Endometrium (tissue), 2 donors: ENCODE data around the gene RPL36AL.
"Not testable (repeated sequence)": the region's sequence is repeated elsewhere in the genome, so short reads cannot be mapped to it uniquely, and the experiment has no call there.

ENCODE experiments used
- FAIRE-seq: peaks from 2 replicates; lab custom pipeline; 2012; peaks lifted over from hg19 to GRCh38; lab: Jason Lieb, UNC
- donor health status: control.
- donor health status: control.

RPL36AL gene

GRCh38 chr14:49619273-49619672, 1.2 kb downstream of the RPL36AL start:
- not testable (repeated sequence) for FAIRE-seq

- FAIRE-seq = no peak
These were observed 2.4 kb downstream of the RPL36AL start for GRCh38 chr14:49617852-49618519.

GRCh38 chr14:49615776-49616175, 4.7 kb downstream of the RPL36AL start:
- no peak for FAIRE-seq

GRCh38 chr14:49614196-49614595, 6.2 kb downstream of the RPL36AL start:
- FAIRE-seq = no peak

GRCh38 chr14:49612671-49613070, 7.8 kb downstream of the RPL36AL start:
- FAIRE-seq = no peak

GRCh38 chr14:49612251-49612650, 8.2 kb downstream of the RPL36AL start:
- no peak for FAIRE-seq

- FAIRE-seq = no peak
These were observed 12.8 kb downstream of the RPL36AL start for GRCh38 chr14:49607583-49607982.

GRCh38 chr14:49598485-49599300, 21.7 kb downstream of the RPL36AL start, which contains the start of gene LRR1:
Gene LRR1 (plus strand): TSS chr14:49598940. CDS start chr14:49599021, 81 bp downstream.
- no peak for FAIRE-seq

- FAIRE-seq = no peak
These were observed 22.3 kb downstream of the RPL36AL start for GRCh38 chr14:49598189-49598484.

- no peak for FAIRE-seq
These were observed 25.9 kb downstream of the RPL36AL start for GRCh38 chr14:49594347-49595091.

GRCh38 chr14:49593016-49593415, 27.4 kb downstream of the RPL36AL start:
- no peak for FAIRE-seq

- FAIRE-seq = no peak
These were observed 31.0 kb downstream of the RPL36AL start for GRCh38 chr14:49589387-49589786.

- peak; percentile 93 for FAIRE-seq
These were observed 33.6 kb downstream of the RPL36AL start for GRCh38 chr14:49586673-49587460.

GRCh38 chr14:49585803-49586672, 34.4 kb downstream of the RPL36AL start, which contains the start of gene RPS29:
Gene RPS29 (minus strand): TSS chr14:49586380. CDS start chr14:49586346, 34 bp downstream.
- FAIRE-seq = peak; percentile 92

GRCh38 chr14:49584981-49585640, 35.3 kb downstream of the RPL36AL start:
- FAIRE-seq = not testable (repeated sequence)

- no peak for FAIRE-seq
These were observed 36.4 kb downstream of the RPL36AL start for GRCh38 chr14:49584058-49584457.

GRCh38 chr14:49583629-49584028, 36.8 kb downstream of the RPL36AL start:
- no peak for FAIRE-seq

- FAIRE-seq = no peak
These were observed 38.1 kb downstream of the RPL36AL start for GRCh38 chr14:49582113-49582977.
